ENCODE results near the gene FIZ1.

Gene FIZ1

DNA sequence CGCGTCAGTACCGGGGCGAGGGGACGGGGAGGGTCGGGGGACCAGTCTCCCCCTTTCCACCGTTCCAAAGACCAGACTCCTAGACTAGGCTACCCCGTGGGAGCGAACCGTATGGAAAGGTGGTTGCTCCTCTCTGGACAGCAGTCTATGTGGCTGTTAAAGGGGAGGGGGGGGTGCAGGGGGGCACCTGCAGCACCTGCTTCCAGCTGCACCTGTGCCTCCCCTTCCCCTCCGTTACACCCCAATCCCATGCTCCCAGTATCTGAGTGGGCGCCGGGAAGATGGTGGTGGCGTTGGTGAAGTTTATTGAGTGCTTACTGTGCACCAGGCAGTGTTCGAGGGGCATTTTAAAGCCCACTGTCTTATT is 1.3 kb upstream of the FIZ1 start:
- H3K9me3 ChIP-seq (ENCODE audit: insufficient read depth, low read depth, low read length) = no peaks in the 10 kb centered on the region
- H3K9me2 ChIP-seq (replicated peaks; ENCODE audit: low read depth, low read length) = no peaks in the 10 kb centered on the region
- peak overlapping the region; percentile 95 for H3K4me2 ChIP-seq (ENCODE audit: low read depth, low read length, poor library complexity, severe bottlenecking)
- peaks cover 30% of the 10 kb centered on the region for H3K4me1 ChIP-seq (ENCODE audit: insufficient read depth, low read length, poor library complexity, severe bottlenecking)
- peaks cover 6% of the 10 kb centered on the region for H3F3A ChIP-seq (ENCODE audit: low read depth)
- TF ChIP-seq EZH2phosphoT487 (IDR thresholded peaks at IDR 0.05; ENCODE audit: borderline replicate concordance) (no peak), CTCF (conservative IDR thresholded peaks at IDR 0.05; ENCODE audit: low read length) (no peak)
- peaks cover 7% of the 10 kb centered on the region for H4K20me1 ChIP-seq (ENCODE audit: insufficient read depth, low read length, poor library complexity, severe bottlenecking)
- H3K79me2 ChIP-seq (ENCODE audit: insufficient read depth, low read length) = peaks cover 26% of the 10 kb centered on the region
- peak overlapping the region; percentile 74 for H3K4me3 ChIP-seq (ENCODE audit: low read length, poor library complexity, severe bottlenecking)
- no peaks in the 10 kb centered on the region for H3K36me3 ChIP-seq (ENCODE audit: insufficient read depth, low read length)
- H2AFZ ChIP-seq (ENCODE audit: low read length) = peak overlapping the region; percentile 56; the same call in 1 of the 2 replicates
- peak overlapping the region; percentile 97 for H3K9ac ChIP-seq (ENCODE audit: low read depth, low read length, poor library complexity, severe bottlenecking)
- H3K27me3 ChIP-seq (ENCODE audit: insufficient read depth, low read length, poor library complexity, severe bottlenecking) = no peaks in the 10 kb centered on the region

GRCh38 chr19:55599842-55600661 is 735 bp upstream of the FIZ1 start, which contains the start of gene ZNF524:
Gene ZNF524, plus strand, starts transcription at chr19:55600288. Its CDS starts 1,825 bp downstream, at chr19:55602113.
- peak within 1 kb of the TSS; percentile 74 for H3K4me3 ChIP-seq (ENCODE audit: low read length, poor library complexity, severe bottlenecking)
- peaks cover 26% of the 10 kb centered on the region for H3K79me2 ChIP-seq (ENCODE audit: insufficient read depth, low read length)
- H3F3A ChIP-seq (ENCODE audit: low read depth) = peaks cover 4% of the 10 kb centered on the region
- peaks cover 30% of the 10 kb centered on the region for H3K4me1 ChIP-seq (ENCODE audit: insufficient read depth, low read length, poor library complexity, severe bottlenecking)
- no peaks in the 10 kb centered on the region for H3K36me3 ChIP-seq (ENCODE audit: insufficient read depth, low read length)
- no peaks in the 10 kb centered on the region for H3K27me3 ChIP-seq (ENCODE audit: insufficient read depth, low read length, poor library complexity, severe bottlenecking)
- H2AFZ ChIP-seq (ENCODE audit: low read length) = peak within 1 kb of the TSS; percentile 78
- H3K9ac ChIP-seq (ENCODE audit: low read depth, low read length, poor library complexity, severe bottlenecking) = peak within 1 kb of the TSS; percentile 97
- H3K9me3 ChIP-seq (ENCODE audit: insufficient read depth, low read depth, low read length) = no peaks in the 10 kb centered on the region
- peaks cover 6% of the 10 kb centered on the region for H4K20me1 ChIP-seq (ENCODE audit: insufficient read depth, low read length, poor library complexity, severe bottlenecking)
- H3K9me2 ChIP-seq (replicated peaks; ENCODE audit: low read depth, low read length) = no peaks in the 10 kb centered on the region
- H3K4me2 ChIP-seq (ENCODE audit: low read depth, low read length, poor library complexity, severe bottlenecking) = peak within 1 kb of the TSS; percentile 95
- TF ChIP-seq CTCF (conservative IDR thresholded peaks at IDR 0.05; ENCODE audit: low read length) (no peak), EZH2phosphoT487 (IDR thresholded peaks at IDR 0.05; ENCODE audit: borderline replicate concordance) (no peak)

- H4K20me1 ChIP-seq (ENCODE audit: insufficient read depth, low read length, poor library complexity, severe bottlenecking) = peaks cover 6% of the 10 kb centered on the region
- H2AFZ ChIP-seq (ENCODE audit: low read length) = no peak overlapping the region
- no peak for TF ChIP-seq CTCF (conservative IDR thresholded peaks at IDR 0.05; ENCODE audit: low read length)
- no peak for TF ChIP-seq EZH2phosphoT487 (IDR thresholded peaks at IDR 0.05; ENCODE audit: borderline replicate concordance)
- peaks cover 23% of the 10 kb centered on the region for H3K4me1 ChIP-seq (ENCODE audit: insufficient read depth, low read length, poor library complexity, severe bottlenecking)
- H3K4me3 ChIP-seq (ENCODE audit: low read length, poor library complexity, severe bottlenecking) = peak overlapping the region; percentile 74
- H3F3A ChIP-seq (ENCODE audit: low read depth) = no peaks in the 10 kb centered on the region
- peaks cover 26% of the 10 kb centered on the region for H3K79me2 ChIP-seq (ENCODE audit: insufficient read depth, low read length)
- peak overlapping the region; percentile 97 for H3K9ac ChIP-seq (ENCODE audit: low read depth, low read length, poor library complexity, severe bottlenecking)
- H3K9me3 ChIP-seq (ENCODE audit: insufficient read depth, low read depth, low read length) = no peaks in the 10 kb centered on the region
- H3K27me3 ChIP-seq (ENCODE audit: insufficient read depth, low read length, poor library complexity, severe bottlenecking) = no peaks in the 10 kb centered on the region
- H3K9me2 ChIP-seq (replicated peaks; ENCODE audit: low read depth, low read length) = no peaks in the 10 kb centered on the region
- no peaks in the 10 kb centered on the region for H3K36me3 ChIP-seq (ENCODE audit: insufficient read depth, low read length)
- H3K4me2 ChIP-seq (ENCODE audit: low read depth, low read length, poor library complexity, severe bottlenecking) = peak overlapping the region; percentile 80
These were observed 424 bp downstream of the FIZ1 start for GRCh38 chr19:55598719-55599467.

All from Loucy (cell line).